K562 (cell line): ENCODE measurements around the gene SLC39A12. TPM values are rescaled to one million over a fixed set of nuclear protein-coding genes. Genes with fewer than 3 reads are reported as not detected.

Source experiments
- ATAC-seq: fragments of 200-7000 bp; cut with Tn5 transposase; 3 replicates; pipeline ENCODE4 v1.9.1; 2020; ENCODE audit warnings: moderate library complexity
- BruUV-seq: library from RNA; stranded (reverse); fragments of 400-500 nt; replicated peaks from 2 replicates; lab custom pipeline; 2021; lab: Mats Ljungman, UMichigan
- CTCF ChIA-PET: fragments of 300-600 bp; formaldehyde crosslinking; extraction: SDS; loops from one replicate; lab custom pipeline; 2021; ENCODE audit warnings: low intra/inter-chr PET ratio; lab: Yijun Ruan, JAX
- POLR2A ChIA-PET: fragments of 300-600, 350-650 bp; sonication (Branson Sonifier 250); formaldehyde crosslinking; extraction: SDS; loops from one replicate; lab custom pipeline; 2021; ENCODE audit warnings: antibody characterized with exemption, inconsistent platforms; lab: Yijun Ruan, JAX
- DNase-seq, 4 experiments: peaks; one replicate each; pipeline versions ENCODE4 v3.0.0 to v3.0.0-alpha.2; 2011 to 2018; ENCODE audit warnings: low spot score in 3 of 4, mixed read lengths in 3 of 4; ENCODE audit errors: extremely low read depth in 1 of 4
- FAIRE-seq: peaks from 2 replicates; lab custom pipeline; 2011; peaks lifted over from hg19 to GRCh38; lab: Jason Lieb, UNC
- H2AFZ ChIP-seq: 2 replicates; pipeline ENCODE4 v1.6.0; 2011; ENCODE audit warnings: low read depth, low read length, control low read depth, inconsistent platforms
- H3K27ac ChIP-seq: fragments of 200-600 bp; 3 replicates; pipeline ENCODE4 v1.8.0; 2011; ENCODE audit warnings: low read depth, mild to moderate bottlenecking, control low read depth, inconsistent platforms, low read length, moderate library complexity, mixed read lengths; ENCODE audit errors: extremely low read depth
- H3K27me3 ChIP-seq, 2 experiments: fragments of 300-600 bp in 1 of 2; 2 replicates in 1 of 2; 3 replicates in 1 of 2; pipeline versions ENCODE4 v1.6.0 to v1.8.0; 2011; ENCODE audit warnings: inconsistent platforms in 2 of 2, low read length in 2 of 2, mild to moderate bottlenecking in 1 of 2, mixed read lengths in 1 of 2, moderate library complexity in 1 of 2; ENCODE audit not compliant: control insufficient read depth in 2 of 2, insufficient read depth in 2 of 2
- H3K36me3 ChIP-seq: fragments of 300-600 bp; 3 replicates; pipeline ENCODE4 v1.8.0; 2011; ENCODE audit warnings: mild to moderate bottlenecking, low read length, inconsistent platforms; ENCODE audit not compliant: control insufficient read depth, insufficient read depth
- H3K4me1 ChIP-seq, 2 experiments: fragments of 200-600 bp in 1 of 2; replicated peaks in 1 of 2; 2 replicates in 1 of 2; 3 replicates in 1 of 2; pipeline versions ENCODE4 v1.5.1 to v1.8.0; 2011; ENCODE audit warnings: inconsistent platforms in 2 of 2, low read length in 2 of 2, mild to moderate bottlenecking in 1 of 2, mixed read lengths in 1 of 2, moderate library complexity in 1 of 2; ENCODE audit not compliant: control insufficient read depth in 2 of 2, insufficient read depth in 2 of 2
- H3K4me2 ChIP-seq: 2 replicates; pipeline ENCODE4 v1.6.1; 2011; ENCODE audit warnings: low read length, control low read depth, inconsistent platforms, mixed read lengths; ENCODE audit not compliant: insufficient read depth
- H3K4me3 ChIP-seq: fragments of 200-600 bp; sonication (generic), shearing (Covaris generic); 2 replicates; pipeline ENCODE4 v1.5.1; 2016; ENCODE audit warnings: control low read depth, inconsistent platforms
- H3K79me2 ChIP-seq: fragments of 200-600 bp; 3 replicates; pipeline ENCODE4 v1.8.0; 2011; ENCODE audit warnings: low read length, inconsistent platforms; ENCODE audit not compliant: control insufficient read depth, insufficient read depth
- H3K9ac ChIP-seq, 2 experiments: 2 replicates each; pipeline versions ENCODE4 v1.6.0 to v1.6.1; 2011; ENCODE audit warnings: low read depth in 2 of 2, low read length in 2 of 2, control low read depth in 1 of 2, inconsistent platforms in 1 of 2, mild to moderate bottlenecking in 1 of 2, mixed read lengths in 1 of 2; ENCODE audit not compliant: insufficient read depth in 1 of 2
- H3K9me1 ChIP-seq: one replicate; pipeline ENCODE4 v1.6.0; 2011; ENCODE audit warnings: inconsistent platforms, mild to moderate bottlenecking, low read length, moderate library complexity; ENCODE audit not compliant: control insufficient read depth, insufficient read depth
- H3K9me3 ChIP-seq: replicated peaks from 2 replicates; pipeline ENCODE4 v1.5.1; 2011; ENCODE audit warnings: low read depth, low read length, inconsistent platforms; ENCODE audit not compliant: control insufficient read depth, insufficient read depth
- H4K20me1 ChIP-seq: replicated peaks from 2 replicates; pipeline ENCODE4 v1.6.1; 2011; ENCODE audit warnings: low read length, inconsistent platforms, mixed read lengths; ENCODE audit not compliant: control insufficient read depth, insufficient read depth
- C11orf30 ChIP-seq: fragments of 450-650 bp; IDR thresholded peaks from 2 replicates; pipeline ENCODE4 v1.6.1; 2016; ENCODE audit warnings: low read depth, mild to moderate bottlenecking
- KLF10 ChIP-seq: fragments of 250-450 bp; sonication (Bioruptor Pico); IDR thresholded peaks from 2 replicates; pipeline ENCODE4 v1.6.1; 2021; ENCODE audit warnings: matching md5 sums
- PHF20 ChIP-seq: fragments of 450-650 bp; IDR thresholded peaks from 2 replicates; pipeline ENCODE4 v1.6.1; 2018; ENCODE audit not compliant: partially characterized antibody
- POLR2AphosphoS2 ChIP-seq: IDR thresholded peaks from 2 replicates; pipeline ENCODE4 v1.6.1; 2012; ENCODE audit warnings: low read length, improper control_type of control experiment
- SAFB ChIP-seq: fragments of 200-400 bp; formaldehyde crosslinking; IDR thresholded peaks from 2 replicates; pipeline ENCODE4 v1.6.1; 2017; ENCODE audit warnings: low read depth, low read length, borderline replicate concordance
- WGBS: fragments of 100-300 bp; shearing (Covaris generic); methylation state at CpG from one replicate; pipeline ENCODE4 v1.1.6; 2016; ENCODE audit warnings: low coverage, mixed read lengths; ENCODE audit not compliant: insufficient coverage; ENCODE audit errors: missing lambda C conversion rate; 5-methylcytosine and 5-hydroxymethylcytosine counted together
- in situ Hi-C: fragments of 300-500 bp; cut with MboI; formaldehyde crosslinking; loops from 4 replicates; pipeline ENCODE4 v1.15.0; 2018; ENCODE audit warnings: inconsistent platforms, mixed read lengths
- intact Hi-C: fragments of 100-400 bp; cut with micrococcal nuclease; formaldehyde crosslinking; loops from 2 replicates; pipeline ENCODE4 v1.14.2; 2022
- polyA plus RNA-seq, 8 experiments: library from polyadenylated mRNA; depleted of rRNA in 4 of 8; stranded (reverse) in 5 of 8; unstranded in 3 of 8; fragments of >200 nt; fragmentation: Nextera tagmentation in 2 of 8; fragmentation: Illumina TruSeq in 1 of 8; extraction: Ambion mirVana in 2 of 8; extraction: Trizol in 1 of 8; gene quantifications; 2 replicates each; pipeline versions ENCODE4 v1.2.1 to v1.2.3, GENCODE V29; 2011 to 2014; ENCODE audit warnings: inconsistent platforms in 1 of 8, missing spikeins in 1 of 8
- total RNA-seq, 7 experiments: library from RNA; depleted of rRNA in 6 of 7; stranded (reverse); fragments of >200 nt in 6 of 7; fragmentation: Illumina TruSeq in 2 of 7; extraction: Trizol in 2 of 7; gene quantifications; 2 replicates each; pipeline versions ENCODE4 v1.2.1 to v1.2.3, GENCODE V29; 2011 to 2021; ENCODE audit warnings: low replicate concordance in 1 of 7
- TF ChIP-seq, protein P1 (sequence below): fragments of 450-650 bp; formaldehyde crosslinking; IDR thresholded peaks from 2 replicates; pipeline ENCODE4 v1.4.0; 2022; ENCODE audit warnings: missing genetic modification characterization

SLC39A12 gene
- total and polyA plus RNA-seq, 9 of the 15 experiments (the other 6 are each of a cell fraction or from before 2014, with no cell fraction given) = not detected

- Histone ChIP-seq H3K27me3 (peaks cover 3 to 4% of the 10 kb centered on the region in 2 experiments; a peak in 2 of 5 replicates), H3K9ac (no peak overlapping the region), H2AFZ (no peak overlapping the region), H3K79me2 (no peaks in the 10 kb centered on the region), H3K4me3 (no peak overlapping the region), H3K27ac (no peak overlapping the region), H4K20me1 (no peaks in the 10 kb centered on the region), H3K4me1 (no peaks in the 10 kb centered on the region), H3K9me3 (no peaks in the 10 kb centered on the region), H3K36me3 (no peaks in the 10 kb centered on the region), H3K4me2 (no peak overlapping the region), H3K9me1 (no peaks in the 10 kb centered on the region)
- in situ Hi-C loops (no loop called here), intact Hi-C loops (no loop called here)
- TF ChIP-seq C11orf30 (no peak), PHF20 (no peak), SAFB (no peak), POLR2AphosphoS2 (no peak), KLF10 (CRISPR knock-in tag) (no peak)
- TF ChIP-seq, protein P1, sequence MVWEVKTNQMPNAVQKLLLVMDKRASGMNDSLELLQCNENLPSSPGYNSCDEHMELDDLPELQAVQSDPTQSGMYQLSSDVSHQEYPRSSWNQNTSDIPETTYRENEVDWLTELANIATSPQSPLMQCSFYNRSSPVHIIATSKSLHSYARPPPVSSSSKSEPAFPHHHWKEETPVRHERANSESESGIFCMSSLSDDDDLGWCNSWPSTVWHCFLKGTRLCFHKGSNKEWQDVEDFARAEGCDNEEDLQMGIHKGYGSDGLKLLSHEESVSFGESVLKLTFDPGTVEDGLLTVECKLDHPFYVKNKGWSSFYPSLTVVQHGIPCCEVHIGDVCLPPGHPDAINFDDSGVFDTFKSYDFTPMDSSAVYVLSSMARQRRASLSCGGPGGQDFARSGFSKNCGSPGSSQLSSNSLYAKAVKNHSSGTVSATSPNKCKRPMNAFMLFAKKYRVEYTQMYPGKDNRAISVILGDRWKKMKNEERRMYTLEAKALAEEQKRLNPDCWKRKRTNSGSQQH = no peak
- no peak for FAIRE-seq
- CTCF ChIA-PET = no interaction called here
- no peak for DNase-seq
- WGBS = 2% methylated on average over 3 of the region's 3 CpGs
- no peak for ATAC-seq
- POLR2A ChIA-PET = no interaction called here
- no TSS peak for BruUV-seq
Observed at GRCh38 chr10:18005445-18005780, 53.7 kb downstream of the SLC39A12 start.
